ENCODE measurements around the gene MIB1.

- TF ChIP-seq NFRKB (IDR thresholded peaks at IDR 0.05; ENCODE audit: low read depth) (no peak), KAT8 (IDR thresholded peaks at IDR 0.05; ENCODE audit: low read depth) (no peak), JUNB (CRISPR knock-in tag; conservative IDR thresholded peaks at IDR 0.05) (no peak), POLR2AphosphoS5 (IDR thresholded peaks at IDR 0.05; ENCODE audit: control insufficient read depth, insufficient read depth, low read depth, low read length) (no peak), NFYB (IDR thresholded peaks at IDR 0.05; ENCODE audit: extremely low read depth, insufficient read length) (no peak), ZNF184 (CRISPR knock-in tag; IDR thresholded peaks at IDR 0.05) (no peak), ZNF175 (CRISPR knock-in tag; IDR thresholded peaks at IDR 0.05; ENCODE audit: low read depth) (no peak), CREB1 (IDR thresholded peaks at IDR 0.05) (no peak), CREB1 (CRISPR knock-in tag; IDR thresholded peaks at IDR 0.05) (no peak), TCF7 (IDR thresholded peaks at IDR 0.05; ENCODE audit: borderline replicate concordance) (no peak), ZNF133 (CRISPR knock-in tag; IDR thresholded peaks at IDR 0.05) (no peak)
Measured at GRCh38 chr18:21714474-21714873, 26.1 kb upstream of the MIB1 start.
